ENCODE results near the gene NOPCHAP1. TPM values are rescaled to one million over a fixed set of nuclear protein-coding genes. Genes with fewer than 3 reads are reported as not detected.

NOPCHAP1 gene
- total RNA-seq, 4 donors from 2014 or later: 3.3 to 6.9 (median 4.5) TPM

GRCh38 chr12:105025890-105026289 lies 39.8 kb downstream of the NOPCHAP1 start:
- Histone ChIP-seq H3K4me1 (peaks cover 11 to 39% (median 25%) of the 10 kb centered on the region in 3 donors), H3K4me3 (no peak overlapping the region), H3K27ac (peak overlapping the region; percentile 61 to 75 (median 72)), H3K36me3 (peaks cover 0 to 7% of the 10 kb centered on the region in 2 donors), H3K9me3 (no peaks in the 10 kb centered on the region), H3K27me3 (no peaks in the 10 kb centered on the region)
- ATAC-seq: peak; percentile 76
- TF ChIP-seq POLR2A (IDR thresholded peaks at IDR 0.05) (no peak), EP300 (IDR thresholded peaks at IDR 0.05) (no peak), POLR2AphosphoS5 (IDR thresholded peaks at IDR 0.05) (peak; percentile 53), CTCF (IDR thresholded peaks at IDR 0.05) (no peak)
- WGBS, 2 donors (ENCODE audit: low coverage in 1 of 2): 5 to 21% methylated on average over 4 to 5 of the region's 5 CpGs

GRCh38 chr12:105026411-105026810 lies 40.3 kb downstream of the NOPCHAP1 start:
- no peaks in the 10 kb centered on the region for H3K9me3 ChIP-seq
- H3K4me1 ChIP-seq: peaks cover 11 to 39% (median 25%) of the 10 kb centered on the region in 3 donors
- peaks cover 0 to 9% of the 10 kb centered on the region in 2 donors for H3K36me3 ChIP-seq
- ATAC-seq: no peak
- TF ChIP-seq POLR2A (IDR thresholded peaks at IDR 0.05) (no peak), POLR2AphosphoS5 (IDR thresholded peaks at IDR 0.05) (no peak), EP300 (IDR thresholded peaks at IDR 0.05) (no peak), CTCF (IDR thresholded peaks at IDR 0.05) (no peak)
- no peak overlapping the region for H3K4me3 ChIP-seq
- H3K27ac ChIP-seq: peak overlapping the region; percentile 61 to 75 (median 72)
- WGBS, 2 donors (ENCODE audit: low coverage in 1 of 2): 31 to 67% methylated on average over 4 of the region's 4 CpGs
- H3K27me3 ChIP-seq: no peaks in the 10 kb centered on the region

GRCh38 chr12:105030820-105031807 lies 45.0 kb downstream of the NOPCHAP1 start:
- Histone ChIP-seq H3K36me3 (peaks cover 0 to 20% of the 10 kb centered on the region in 2 donors), H3K27me3 (no peaks in the 10 kb centered on the region), H3K27ac (peak overlapping the region in 1 of 4 donors; percentile 29), H3K4me1 (peaks cover 0 to 18% (median 7%) of the 10 kb centered on the region in 3 donors), H3K9me3 (no peaks in the 10 kb centered on the region), H3K4me3 (no peak overlapping the region)
- ATAC-seq: no peak
- 79% methylated on average over 7 to 9 of the region's 9 CpGs for WGBS, 2 donors (ENCODE audit: low coverage in 1 of 2)
- TF ChIP-seq POLR2AphosphoS5 (IDR thresholded peaks at IDR 0.05): no peak
- no peak for TF ChIP-seq CTCF (IDR thresholded peaks at IDR 0.05)
- TF ChIP-seq POLR2A (IDR thresholded peaks at IDR 0.05): no peak
- TF ChIP-seq EP300 (IDR thresholded peaks at IDR 0.05): no peak

- WGBS, 2 donors (ENCODE audit: low coverage in 1 of 2): 11 to 44% methylated on average over 3 to 4 of the region's 4 CpGs
- Histone ChIP-seq H3K27me3 (no peaks in the 10 kb centered on the region), H3K27ac (peak overlapping the region in 2 of 4 donors; percentile 36 to 80), H3K4me3 (no peak overlapping the region), H3K4me1 (peaks cover 0 to 8% (median 0%) of the 10 kb centered on the region in 3 donors), H3K9me3 (no peaks in the 10 kb centered on the region), H3K36me3 (peaks cover 0 to 25% of the 10 kb centered on the region in 2 donors)
- TF ChIP-seq EP300 (IDR thresholded peaks at IDR 0.05) (no peak), CTCF (IDR thresholded peaks at IDR 0.05) (no peak), POLR2AphosphoS5 (IDR thresholded peaks at IDR 0.05) (no peak), POLR2A (IDR thresholded peaks at IDR 0.05) (no peak)
- no peak for ATAC-seq
Measured at GRCh38 chr12:105032703-105033357, 46.7 kb downstream of the NOPCHAP1 start.
